Loucy (cell line): ENCODE measurements around the gene PKHD1.

ENCODE experiments used
- H2AFZ ChIP-seq: fragments of 200-600 bp; sonication (generic); 2 replicates; pipeline ENCODE4 v1.6.0; 2016; ENCODE audit warnings: antibody characterized with exemption, mild to moderate bottlenecking, low read length, moderate library complexity
- H3F3A ChIP-seq: fragments of 200-600 bp; 2 replicates; pipeline ENCODE4 v1.6.0; 2016; ENCODE audit warnings: antibody characterized with exemption, low read depth, mild to moderate bottlenecking
- H3K27me3 ChIP-seq: fragments of 200-600 bp; sonication (generic); 2 replicates; pipeline ENCODE4 v1.6.1; 2014; ENCODE audit warnings: low read length, mild to moderate bottlenecking; ENCODE audit not compliant: insufficient read depth, poor library complexity, severe bottlenecking
- H3K36me3 ChIP-seq: fragments of 200-600 bp; sonication (generic); 2 replicates; pipeline ENCODE4 v1.6.1; 2016; ENCODE audit warnings: low read length; ENCODE audit not compliant: insufficient read depth
- H3K4me1 ChIP-seq: fragments of 200-600 bp; sonication (generic); 2 replicates; pipeline ENCODE4 v1.5.1; 2014; ENCODE audit warnings: low read length, mild to moderate bottlenecking; ENCODE audit not compliant: insufficient read depth, poor library complexity, severe bottlenecking
- H3K4me2 ChIP-seq: fragments of 200-600 bp; sonication (generic); 2 replicates; pipeline ENCODE4 v1.6.0; 2014; ENCODE audit warnings: antibody characterized with exemption, low read length, low read depth, mild to moderate bottlenecking; ENCODE audit not compliant: poor library complexity, severe bottlenecking
- H3K4me3 ChIP-seq: fragments of 200-600 bp; sonication (generic); 2 replicates; pipeline ENCODE4 v1.5.1; 2014; ENCODE audit warnings: low read length, mild to moderate bottlenecking, mixed read lengths; ENCODE audit not compliant: poor library complexity, severe bottlenecking
- H3K79me2 ChIP-seq: fragments of 200-600 bp; sonication (generic); 2 replicates; pipeline ENCODE4 v1.6.1; 2014; ENCODE audit warnings: low read length; ENCODE audit not compliant: insufficient read depth
- H3K9ac ChIP-seq: fragments of 200-600 bp; sonication (generic); 2 replicates; pipeline ENCODE4 v1.6.0; 2014; ENCODE audit warnings: mild to moderate bottlenecking, low read depth, low read length, moderate library complexity; ENCODE audit not compliant: poor library complexity, severe bottlenecking
- H3K9me2 ChIP-seq: fragments of 200-600 bp; sonication (generic); replicated peaks from 2 replicates; pipeline ENCODE4 v1.6.1; 2016; ENCODE audit warnings: low read depth, low read length, mixed read lengths
- H3K9me3 ChIP-seq: fragments of 200-600 bp; sonication (generic); 2 replicates; pipeline ENCODE4 v1.6.1; 2014; ENCODE audit warnings: mild to moderate bottlenecking, antibody characterized with exemption, low read length, low read depth; ENCODE audit not compliant: insufficient read depth
- H4K20me1 ChIP-seq: fragments of 200-600 bp; sonication (generic); 2 replicates; pipeline ENCODE4 v1.6.0; 2014; ENCODE audit warnings: antibody characterized with exemption, low read length, mild to moderate bottlenecking; ENCODE audit not compliant: insufficient read depth, poor library complexity, severe bottlenecking
- CTCF ChIP-seq: fragments of 200-600 bp; sonication (generic); conservative IDR thresholded peaks from 2 replicates; pipeline ENCODE4 v1.5.1; 2014; ENCODE audit warnings: mild to moderate bottlenecking, antibody characterized with exemption, low read length
- EZH2phosphoT487 ChIP-seq: fragments of 200-600 bp; IDR thresholded peaks from 2 replicates; pipeline ENCODE4 v1.6.1; 2018; ENCODE audit warnings: antibody characterized with exemption, mild to moderate bottlenecking, moderate library complexity, borderline replicate concordance

Gene PKHD1

GRCh38 chr6:51892750-51893149 is 194.7 kb downstream of the PKHD1 start:
- Histone ChIP-seq H3K36me3 (no peaks in the 10 kb centered on the region), H3K9me2 (no peaks in the 10 kb centered on the region), H3F3A (no peaks in the 10 kb centered on the region), H3K9me3 (no peaks in the 10 kb centered on the region), H3K27me3 (no peaks in the 10 kb centered on the region), H3K79me2 (no peaks in the 10 kb centered on the region), H3K4me2 (no peak overlapping the region), H3K9ac (no peak overlapping the region), H4K20me1 (no peaks in the 10 kb centered on the region), H3K4me1 (no peaks in the 10 kb centered on the region), H3K4me3 (no peak overlapping the region), H2AFZ (no peak overlapping the region)
- TF ChIP-seq CTCF (no peak), EZH2phosphoT487 (no peak)

GRCh38 chr6:51892339-51892738 is 195.1 kb downstream of the PKHD1 start:
- no peaks in the 10 kb centered on the region for H3K79me2 ChIP-seq
- H3K4me3 ChIP-seq: no peak overlapping the region
- no peaks in the 10 kb centered on the region for H3F3A ChIP-seq
- no peak overlapping the region for H3K4me2 ChIP-seq
- H3K9ac ChIP-seq: no peak overlapping the region
- no peaks in the 10 kb centered on the region for H3K4me1 ChIP-seq
- H3K9me2 ChIP-seq: no peaks in the 10 kb centered on the region
- H3K27me3 ChIP-seq: no peaks in the 10 kb centered on the region
- no peaks in the 10 kb centered on the region for H3K9me3 ChIP-seq
- no peak overlapping the region for H2AFZ ChIP-seq
- H3K36me3 ChIP-seq: no peaks in the 10 kb centered on the region
- H4K20me1 ChIP-seq: no peaks in the 10 kb centered on the region
- TF ChIP-seq CTCF: no peak
- no peak for TF ChIP-seq EZH2phosphoT487

- H3K27me3 ChIP-seq: no peaks in the 10 kb centered on the region
- no peak overlapping the region for H2AFZ ChIP-seq
- H3K9ac ChIP-seq: no peak overlapping the region
- H3K4me1 ChIP-seq: no peaks in the 10 kb centered on the region
- H4K20me1 ChIP-seq: no peaks in the 10 kb centered on the region
- no peaks in the 10 kb centered on the region for H3F3A ChIP-seq
- H3K4me3 ChIP-seq: no peak overlapping the region
- H3K4me2 ChIP-seq: no peak overlapping the region
- no peaks in the 10 kb centered on the region for H3K9me3 ChIP-seq
- H3K36me3 ChIP-seq: no peaks in the 10 kb centered on the region
- no peaks in the 10 kb centered on the region for H3K79me2 ChIP-seq
- no peak for TF ChIP-seq CTCF
- TF ChIP-seq EZH2phosphoT487: no peak
- H3K9me2 ChIP-seq: no peaks in the 10 kb centered on the region
Observed at GRCh38 chr6:51891784-51892183, 195.6 kb downstream of the PKHD1 start.
